HG03196 (cell line): ENCODE data around the gene CCRL2.
A peak's percentile ranks its signal among the peaks of the same experiment; 100 is the strongest.

Experiments
- ATAC-seq: cut with Tn5 transposase; IDR thresholded peaks from one replicate; pipeline ENCODE4 v1.9.1; 2021; ENCODE audit not compliant: unreplicated experiment

The CCRL2 gene, protein sequence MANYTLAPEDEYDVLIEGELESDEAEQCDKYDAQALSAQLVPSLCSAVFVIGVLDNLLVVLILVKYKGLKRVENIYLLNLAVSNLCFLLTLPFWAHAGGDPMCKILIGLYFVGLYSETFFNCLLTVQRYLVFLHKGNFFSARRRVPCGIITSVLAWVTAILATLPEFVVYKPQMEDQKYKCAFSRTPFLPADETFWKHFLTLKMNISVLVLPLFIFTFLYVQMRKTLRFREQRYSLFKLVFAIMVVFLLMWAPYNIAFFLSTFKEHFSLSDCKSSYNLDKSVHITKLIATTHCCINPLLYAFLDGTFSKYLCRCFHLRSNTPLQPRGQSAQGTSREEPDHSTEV

DNA sequence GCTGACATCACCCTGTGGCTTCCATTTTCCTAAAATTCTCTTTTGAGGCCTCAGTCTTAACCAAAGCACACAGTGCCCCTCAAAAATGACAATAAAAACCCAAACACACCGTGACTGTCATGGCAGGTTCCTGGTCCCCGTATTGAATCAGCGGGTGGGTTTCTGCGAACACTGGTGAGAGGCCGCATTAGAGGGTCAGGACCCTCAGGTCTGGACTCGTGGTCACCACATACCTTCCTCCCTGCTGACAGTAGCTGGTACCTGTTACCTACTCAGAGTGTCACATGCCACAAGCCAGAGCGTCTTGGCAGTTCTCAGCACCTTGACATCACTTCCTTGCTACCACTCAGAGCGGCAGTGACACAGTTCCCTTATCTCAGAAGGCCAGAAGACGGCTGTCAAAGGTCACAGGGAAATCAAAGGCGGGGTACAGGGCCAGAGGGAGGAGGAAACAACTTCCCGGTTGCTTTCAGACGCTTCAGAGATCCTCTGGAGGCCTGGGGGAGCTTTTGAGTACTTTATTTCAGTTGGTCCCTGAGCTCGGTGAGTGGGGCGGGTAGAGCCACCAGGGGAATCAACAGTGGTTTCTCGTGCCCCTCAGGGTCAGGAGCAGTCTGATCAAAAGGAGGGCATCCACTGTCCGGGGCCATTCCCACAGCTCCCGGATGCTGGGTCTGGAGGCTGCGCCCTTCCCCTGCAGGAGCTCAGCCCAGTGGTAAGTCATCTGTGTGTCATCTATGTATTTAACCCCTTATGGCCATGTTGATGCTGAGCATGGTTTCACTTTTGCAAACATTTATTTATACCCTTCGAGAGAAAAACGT, at the start of gene CCRL2, which contains the start of gene CCR5AS:
Gene CCRL2, plus strand, starts transcription at position 472 of the 824 bp plus-strand sequence. CDS start 821 bp downstream, outside the sequence.
Gene CCR5AS, minus strand, starts transcription at position 279 of the 824 bp plus-strand sequence.
- no peak for ATAC-seq

DNA sequence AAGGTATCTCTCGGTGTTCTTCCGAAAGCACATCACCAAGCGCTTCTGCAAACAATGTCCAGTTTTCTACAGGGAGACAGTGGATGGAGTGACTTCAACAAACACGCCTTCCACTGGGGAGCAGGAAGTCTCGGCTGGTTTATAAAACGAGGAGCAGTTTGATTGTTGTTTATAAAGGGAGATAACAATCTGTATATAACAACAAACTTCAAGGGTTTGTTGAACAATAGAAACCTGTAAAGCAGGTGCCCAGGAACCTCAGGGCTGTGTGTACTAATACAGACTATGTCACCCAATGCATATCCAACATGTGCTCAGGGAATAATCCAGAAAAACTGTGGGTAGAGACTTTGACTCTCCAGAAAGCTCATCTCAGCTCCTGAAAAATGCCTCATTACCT, 48.6 kb upstream of the CCRL2 start:
- ATAC-seq = no peak

DNA sequence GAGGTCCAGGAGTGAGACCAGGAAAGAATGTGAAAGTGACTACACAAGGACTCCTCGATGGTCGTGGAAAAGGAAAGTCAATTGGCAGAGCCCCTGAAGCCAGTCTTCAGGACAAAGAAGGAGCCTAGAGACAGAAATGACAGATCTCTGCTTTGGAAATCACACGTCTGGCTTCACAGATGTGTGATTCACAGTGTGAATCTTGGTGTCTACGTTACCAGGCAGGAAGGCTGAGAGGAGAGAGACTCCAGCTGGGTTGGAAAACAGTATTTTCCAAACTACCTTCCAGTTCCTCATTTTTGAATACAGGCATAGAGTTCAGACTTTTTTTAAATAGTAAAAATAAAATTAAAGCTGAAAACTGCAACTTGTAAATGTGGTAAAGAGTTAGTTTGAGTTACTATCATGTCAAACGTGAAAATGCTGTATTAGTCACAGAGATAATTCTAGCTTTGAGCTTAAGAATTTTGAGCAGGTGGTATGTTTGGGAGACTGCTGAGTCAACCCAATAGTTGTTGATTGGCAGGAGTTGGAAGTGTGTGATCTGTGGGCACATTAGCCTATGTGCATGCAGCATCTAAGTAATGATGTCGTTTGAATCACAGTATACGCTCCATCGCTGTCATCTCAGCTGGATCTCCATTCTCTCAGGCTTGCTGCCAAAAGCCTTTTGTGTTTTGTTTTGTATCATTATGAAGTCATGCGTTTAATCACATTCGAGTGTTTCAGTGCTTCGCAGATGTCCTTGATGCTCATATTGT, 47.1 kb upstream of the CCRL2 start:
- no peak for ATAC-seq

DNA sequence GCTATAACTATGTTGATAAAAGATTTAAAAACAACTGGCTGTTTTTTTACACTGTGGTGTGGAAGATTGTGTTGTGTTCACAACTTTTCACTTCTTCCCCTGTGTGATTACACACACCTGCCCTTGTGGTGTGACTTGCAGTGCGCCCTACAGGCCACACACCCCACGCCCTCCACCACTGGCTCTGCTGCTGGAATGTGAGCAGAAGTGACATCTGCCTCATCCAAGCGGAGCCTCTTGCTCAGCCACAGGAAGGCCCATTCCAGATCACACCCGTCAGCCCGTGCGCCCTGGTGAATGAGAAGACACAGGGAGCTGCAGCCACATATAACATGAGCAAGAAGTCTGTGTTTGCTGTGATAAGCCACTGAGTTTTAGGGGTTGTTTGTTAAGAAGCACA, 46.2 kb upstream of the CCRL2 start:
- no peak for ATAC-seq

DNA sequence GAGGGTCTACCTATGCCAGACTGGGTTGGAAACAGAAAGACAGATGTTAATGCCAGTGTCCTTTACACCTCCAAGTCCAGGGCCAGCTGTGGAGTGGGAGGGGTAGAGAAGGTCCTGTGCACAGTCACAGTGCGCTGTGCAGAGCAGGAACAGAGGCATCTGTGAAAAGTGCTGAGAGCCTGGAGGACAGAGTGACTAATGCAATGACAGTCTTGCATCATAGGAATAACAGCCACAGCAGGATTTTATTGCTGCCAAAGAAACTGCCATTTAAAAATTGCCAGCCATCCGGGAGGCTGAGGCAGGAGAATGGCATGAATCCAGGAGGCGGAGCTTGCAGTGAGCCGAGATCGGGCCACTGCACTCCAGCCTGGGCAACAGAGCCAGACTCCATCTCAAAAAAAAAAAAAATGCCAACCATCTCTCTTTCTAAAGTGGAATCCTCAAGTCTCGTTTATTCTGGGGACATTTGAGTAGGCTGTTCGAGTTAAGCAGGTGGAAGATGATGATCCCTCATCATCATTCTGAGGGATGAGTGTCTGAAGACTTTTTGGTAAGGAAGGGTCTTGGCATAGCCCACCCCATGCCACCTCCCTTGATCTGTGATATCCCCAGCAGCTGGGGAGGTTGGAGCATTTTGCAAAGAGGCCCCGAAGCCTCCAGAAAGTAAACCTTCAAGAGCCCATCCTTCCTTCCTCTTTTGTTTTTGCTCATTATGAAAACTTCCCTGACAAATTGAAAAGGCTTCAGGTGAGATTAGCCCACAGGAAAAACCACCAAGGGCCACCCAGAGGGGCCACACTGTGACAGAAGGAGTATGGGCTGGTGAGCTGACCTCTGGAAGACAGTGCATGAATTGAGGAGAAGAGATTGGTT, 45.4 kb upstream of the CCRL2 start:
- ATAC-seq = no peak

DNA sequence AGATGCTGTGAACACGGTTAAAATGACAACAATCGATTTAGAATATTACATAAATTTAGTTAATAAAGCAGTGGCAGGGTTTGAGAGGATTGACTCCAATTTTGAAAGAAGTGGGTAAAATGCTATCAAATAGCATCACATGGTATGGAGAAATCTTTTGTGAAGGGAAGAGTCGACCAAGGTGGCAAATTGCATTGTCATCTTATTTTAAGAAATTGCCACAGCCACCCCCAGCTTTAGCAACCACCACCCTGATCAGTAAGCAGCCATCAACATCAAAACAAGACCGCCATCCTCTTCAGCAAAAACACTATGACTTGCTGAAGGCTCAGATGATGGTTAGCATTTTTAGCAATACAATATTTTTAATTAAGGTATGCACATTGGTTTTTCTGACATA, 42.0 kb upstream of the CCRL2 start:
- no peak for ATAC-seq

DNA sequence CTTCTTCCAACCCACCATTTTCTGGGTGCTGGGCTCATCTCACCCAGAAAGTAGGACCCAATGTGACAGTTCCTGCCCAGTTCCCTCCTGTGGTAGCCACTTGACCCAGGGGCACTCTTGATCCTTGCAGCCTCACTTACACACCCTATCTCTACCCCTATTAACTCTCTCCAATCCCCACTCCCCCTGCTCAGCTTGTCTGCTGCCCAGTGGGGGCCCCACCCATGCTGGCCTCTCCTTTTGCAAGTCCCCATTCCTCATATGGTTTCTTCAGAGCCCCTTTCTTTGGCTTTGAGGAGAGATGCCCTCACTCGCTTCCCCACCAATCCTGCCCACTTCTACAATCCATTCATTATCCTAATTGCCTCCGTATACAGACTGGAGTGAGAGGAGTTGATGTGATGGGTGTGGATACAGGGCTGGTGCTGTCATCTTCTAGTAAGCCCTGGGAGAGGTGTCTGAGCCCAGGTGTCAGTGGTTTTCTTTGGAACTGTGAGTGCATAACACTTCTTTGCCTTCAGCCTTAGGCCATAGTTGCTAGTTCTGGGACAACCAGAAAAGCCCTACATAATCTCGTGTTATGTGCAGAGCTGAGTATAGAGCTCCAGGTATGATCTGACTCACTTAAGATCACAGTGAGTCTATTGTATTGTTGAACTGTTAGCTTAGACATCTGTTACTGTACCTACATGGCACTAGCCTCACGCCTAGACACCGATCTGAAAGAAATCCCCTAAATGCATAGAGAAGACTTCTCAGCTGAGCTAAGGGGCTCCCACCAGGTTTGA, 41.1 kb upstream of the CCRL2 start:
- ATAC-seq = no peak

DNA sequence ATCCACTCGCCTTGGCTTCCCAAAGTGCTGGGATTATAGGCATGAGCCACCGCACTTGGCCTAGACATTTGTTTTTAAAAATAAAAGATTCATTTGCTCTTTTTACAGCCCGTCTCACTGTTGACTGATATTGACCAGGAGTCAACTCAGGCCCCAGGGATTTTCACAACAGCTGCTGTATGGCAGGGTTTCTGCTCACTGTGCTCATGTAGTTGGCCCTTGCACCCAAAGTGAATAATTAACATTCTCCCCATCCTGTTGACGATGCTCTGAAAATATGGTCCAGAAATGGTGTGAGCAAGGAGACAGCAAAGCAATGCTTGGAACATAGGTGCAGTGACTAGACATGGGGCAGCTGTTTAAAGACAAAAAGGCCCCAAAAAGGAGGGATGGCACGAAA, 39.2 kb upstream of the CCRL2 start:
- no peak for ATAC-seq

DNA sequence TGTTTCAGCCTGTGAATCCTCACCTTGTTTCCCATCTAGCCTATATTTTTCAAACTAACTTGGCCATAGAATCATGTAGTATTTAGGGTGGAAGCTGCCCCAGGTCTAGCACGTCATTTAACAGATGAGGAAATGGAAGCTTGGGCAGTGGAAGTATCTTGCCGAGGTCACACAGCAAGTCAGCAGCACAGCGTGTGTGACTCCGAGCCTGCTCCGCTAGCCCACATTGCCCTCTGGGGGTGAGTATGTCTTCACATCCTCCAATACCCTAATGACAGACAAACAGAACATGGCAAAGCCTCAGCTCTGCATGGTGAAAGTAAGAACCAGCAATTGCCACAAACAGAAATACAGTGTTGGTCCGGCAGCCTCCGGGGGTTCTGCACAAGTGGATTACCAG, 38.5 kb upstream of the CCRL2 start:
- no peak for ATAC-seq

DNA sequence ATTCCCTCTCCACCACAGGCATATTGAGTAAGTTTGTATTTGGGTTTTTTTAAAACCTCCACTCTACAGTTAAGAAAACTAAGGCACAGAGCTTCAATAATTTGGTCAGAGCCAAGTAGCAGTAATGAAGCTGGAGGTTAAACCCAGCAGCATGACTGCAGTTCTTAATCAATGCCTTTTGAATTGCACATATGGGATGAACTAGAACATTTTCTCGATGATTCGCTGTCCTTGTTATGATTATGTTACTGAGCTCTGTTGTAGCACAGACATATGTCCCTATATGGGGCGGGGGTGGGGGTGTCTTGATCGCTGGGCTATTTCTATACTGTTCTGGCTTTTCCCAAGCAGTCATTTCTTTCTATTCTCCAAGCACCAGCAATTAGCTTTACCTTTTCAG, 37.9 kb upstream of the CCRL2 start:
- no peak for ATAC-seq

DNA sequence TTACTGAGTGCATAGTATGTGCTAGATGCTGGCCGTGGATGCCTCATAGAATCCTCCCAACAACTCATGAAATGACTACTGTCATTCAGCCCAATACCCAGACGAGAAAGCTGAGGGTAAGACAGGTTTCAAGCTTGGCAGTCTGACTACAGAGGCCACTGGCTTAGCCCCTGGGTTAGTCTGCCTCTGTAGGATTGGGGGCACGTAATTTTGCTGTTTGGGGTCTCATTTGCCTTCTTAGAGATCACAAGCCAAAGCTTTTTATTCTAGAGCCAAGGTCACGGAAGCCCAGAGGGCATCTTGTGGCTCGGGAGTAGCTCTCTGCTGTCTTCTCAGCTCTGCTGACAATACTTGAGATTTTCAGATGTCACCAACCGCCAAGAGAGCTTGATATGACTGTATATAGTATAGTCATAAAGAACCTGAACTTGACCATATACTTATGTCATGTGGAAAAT, 37.4 kb upstream of the CCRL2 start:
- ATAC-seq = peak; percentile 54

DNA sequence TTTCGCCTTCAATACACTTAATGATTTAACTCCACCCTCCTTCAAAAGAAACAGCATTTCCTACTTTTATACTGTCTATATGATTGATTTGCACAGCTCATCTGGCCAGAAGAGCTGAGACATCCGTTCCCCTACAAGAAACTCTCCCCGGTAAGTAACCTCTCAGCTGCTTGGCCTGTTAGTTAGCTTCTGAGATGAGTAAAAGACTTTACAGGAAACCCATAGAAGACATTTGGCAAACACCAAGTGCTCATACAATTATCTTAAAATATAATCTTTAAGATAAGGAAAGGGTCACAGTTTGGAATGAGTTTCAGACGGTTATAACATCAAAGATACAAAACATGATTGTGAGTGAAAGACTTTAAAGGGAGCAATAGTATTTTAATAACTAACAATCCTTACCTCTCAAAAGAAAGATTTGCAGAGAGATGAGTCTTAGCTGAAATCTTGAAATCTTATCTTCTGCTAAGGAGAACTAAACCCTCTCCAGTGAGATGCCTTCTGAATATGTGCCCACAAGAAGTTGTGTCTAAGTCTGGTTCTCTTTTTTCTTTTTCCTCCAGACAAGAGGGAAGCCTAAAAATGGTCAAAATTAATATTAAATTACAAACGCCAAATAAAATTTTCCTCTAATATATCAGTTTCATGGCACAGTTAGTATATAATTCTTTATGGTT, 36.1 kb upstream of the CCRL2 start, which contains the start of gene CCR5:
Gene CCR5, plus strand, starts transcription at position 108 of the 680 bp plus-strand sequence. CDS start 1,957 bp downstream, outside the sequence.
- no peak for ATAC-seq

DNA sequence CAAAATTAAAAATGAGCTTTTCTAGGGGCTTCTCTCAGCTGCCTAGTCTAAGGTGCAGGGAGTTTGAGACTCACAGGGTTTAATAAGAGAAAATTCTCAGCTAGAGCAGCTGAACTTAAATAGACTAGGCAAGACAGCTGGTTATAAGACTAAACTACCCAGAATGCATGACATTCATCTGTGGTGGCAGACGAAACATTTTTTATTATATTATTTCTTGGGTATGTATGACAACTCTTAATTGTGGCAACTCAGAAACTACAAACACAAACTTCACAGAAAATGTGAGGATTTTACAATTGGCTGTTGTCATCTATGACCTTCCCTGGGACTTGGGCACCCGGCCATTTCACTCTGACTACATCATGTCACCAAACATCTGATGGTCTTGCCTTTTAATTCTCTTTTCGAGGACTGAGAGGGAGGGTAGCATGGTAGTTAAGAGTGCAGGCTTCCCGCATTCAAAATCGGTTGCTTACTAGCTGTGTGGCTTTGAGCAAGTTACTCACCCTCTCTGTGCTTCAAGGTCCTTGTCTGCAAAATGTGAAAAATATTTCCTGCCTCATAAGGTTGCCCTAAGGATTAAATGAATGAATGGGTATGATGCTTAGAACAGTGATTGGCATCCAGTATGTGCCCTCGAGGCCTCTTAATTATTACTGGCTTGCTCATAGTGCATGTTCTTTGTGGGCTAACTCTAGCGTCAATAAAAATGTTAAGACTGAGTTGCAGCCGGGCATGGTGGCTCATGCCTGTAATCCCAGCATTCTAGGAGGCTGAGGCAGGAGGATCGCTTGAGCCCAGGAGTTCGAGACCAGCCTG, 35.3 kb upstream of the CCRL2 start:
- no peak for ATAC-seq

DNA sequence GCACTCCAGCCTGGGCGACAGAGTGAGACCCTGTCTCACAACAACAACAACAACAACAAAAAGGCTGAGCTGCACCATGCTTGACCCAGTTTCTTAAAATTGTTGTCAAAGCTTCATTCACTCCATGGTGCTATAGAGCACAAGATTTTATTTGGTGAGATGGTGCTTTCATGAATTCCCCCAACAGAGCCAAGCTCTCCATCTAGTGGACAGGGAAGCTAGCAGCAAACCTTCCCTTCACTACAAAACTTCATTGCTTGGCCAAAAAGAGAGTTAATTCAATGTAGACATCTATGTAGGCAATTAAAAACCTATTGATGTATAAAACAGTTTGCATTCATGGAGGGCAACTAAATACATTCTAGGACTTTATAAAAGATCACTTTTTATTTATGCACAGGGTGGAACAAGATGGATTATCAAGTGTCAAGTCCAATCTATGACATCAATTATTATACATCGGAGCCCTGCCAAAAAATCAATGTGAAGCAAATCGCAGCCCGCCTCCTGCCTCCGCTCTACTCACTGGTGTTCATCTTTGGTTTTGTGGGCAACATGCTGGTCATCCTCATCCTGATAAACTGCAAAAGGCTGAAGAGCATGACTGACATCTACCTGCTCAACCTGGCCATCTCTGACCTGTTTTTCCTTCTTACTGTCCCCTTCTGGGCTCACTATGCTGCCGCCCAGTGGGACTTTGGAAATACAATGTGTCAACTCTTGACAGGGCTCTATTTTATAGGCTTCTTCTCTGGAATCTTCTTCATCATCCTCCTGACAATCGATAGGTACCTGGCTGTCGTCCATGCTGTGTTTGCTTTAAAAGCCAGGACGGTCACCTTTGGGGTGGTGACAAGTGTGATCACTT, 34.3 kb upstream of the CCRL2 start:
- no peak for ATAC-seq

DNA sequence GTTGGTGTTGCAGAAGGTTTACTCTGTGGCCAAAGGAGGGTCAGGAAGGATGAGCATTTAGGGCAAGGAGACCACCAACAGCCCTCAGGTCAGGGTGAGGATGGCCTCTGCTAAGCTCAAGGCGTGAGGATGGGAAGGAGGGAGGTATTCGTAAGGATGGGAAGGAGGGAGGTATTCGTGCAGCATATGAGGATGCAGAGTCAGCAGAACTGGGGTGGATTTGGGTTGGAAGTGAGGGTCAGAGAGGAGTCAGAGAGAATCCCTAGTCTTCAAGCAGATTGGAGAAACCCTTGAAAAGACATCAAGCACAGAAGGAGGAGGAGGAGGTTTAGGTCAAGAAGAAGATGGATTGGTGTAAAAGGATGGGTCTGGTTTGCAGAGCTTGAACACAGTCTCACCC, 32.3 kb upstream of the CCRL2 start:
- no peak for ATAC-seq

DNA sequence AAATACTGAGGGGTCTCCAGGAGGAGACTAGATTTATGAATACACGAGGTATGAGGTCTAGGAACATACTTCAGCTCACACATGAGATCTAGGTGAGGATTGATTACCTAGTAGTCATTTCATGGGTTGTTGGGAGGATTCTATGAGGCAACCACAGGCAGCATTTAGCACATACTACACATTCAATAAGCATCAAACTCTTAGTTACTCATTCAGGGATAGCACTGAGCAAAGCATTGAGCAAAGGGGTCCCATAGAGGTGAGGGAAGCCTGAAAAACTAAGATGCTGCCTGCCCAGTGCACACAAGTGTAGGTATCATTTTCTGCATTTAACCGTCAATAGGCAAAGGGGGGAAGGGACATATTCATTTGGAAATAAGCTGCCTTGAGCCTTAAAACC, 31.8 kb upstream of the CCRL2 start:
- ATAC-seq = no peak

DNA sequence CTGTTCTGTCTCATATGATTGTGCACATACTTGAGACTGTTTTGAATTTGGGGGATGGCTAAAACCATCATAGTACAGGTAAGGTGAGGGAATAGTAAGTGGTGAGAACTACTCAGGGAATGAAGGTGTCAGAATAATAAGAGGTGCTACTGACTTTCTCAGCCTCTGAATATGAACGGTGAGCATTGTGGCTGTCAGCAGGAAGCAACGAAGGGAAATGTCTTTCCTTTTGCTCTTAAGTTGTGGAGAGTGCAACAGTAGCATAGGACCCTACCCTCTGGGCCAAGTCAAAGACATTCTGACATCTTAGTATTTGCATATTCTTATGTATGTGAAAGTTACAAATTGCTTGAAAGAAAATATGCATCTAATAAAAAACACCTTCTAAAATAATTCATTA, 31.2 kb upstream of the CCRL2 start:
- no peak for ATAC-seq
